GM12875 (cell line): ENCODE measurements around the gene CAPN10.

Source experiments
- H3K4me3 ChIP-seq: one replicate; pipeline ENCODE4 v1.5.1; 2011; ENCODE audit warnings: low read depth, low read length, control low read depth
- CTCF ChIP-seq: IDR thresholded peaks from 2 replicates; pipeline ENCODE4 v1.5.1; 2011; ENCODE audit warnings: low read depth, mild to moderate bottlenecking, control low read depth, inconsistent platforms, low read length, moderate library complexity, borderline replicate concordance; ENCODE audit not compliant: insufficient read depth

Gene CAPN10

GRCh38 chr2:240645346-240645745, 58.8 kb downstream of the CAPN10 start:
- no peak for TF ChIP-seq CTCF
- no peak overlapping the region for H3K4me3 ChIP-seq

GRCh38 chr2:240645801-240646175, 59.3 kb downstream of the CAPN10 start:
- no peak overlapping the region for H3K4me3 ChIP-seq
- TF ChIP-seq CTCF: no peak

GRCh38 chr2:240646176-240646899, 59.8 kb downstream of the CAPN10 start:
- no peak overlapping the region for H3K4me3 ChIP-seq
- no peak for TF ChIP-seq CTCF

- TF ChIP-seq CTCF: no peak
- no peak overlapping the region for H3K4me3 ChIP-seq
Observed at GRCh38 chr2:240646900-240647502, 60.5 kb downstream of the CAPN10 start.

GRCh38 chr2:240647503-240648154, 61.1 kb downstream of the CAPN10 start:
- TF ChIP-seq CTCF: no peak
- H3K4me3 ChIP-seq: no peak overlapping the region

GRCh38 chr2:240648155-240648649, 61.7 kb downstream of the CAPN10 start:
- H3K4me3 ChIP-seq: no peak overlapping the region
- no peak for TF ChIP-seq CTCF
